ENCODE data around the gene THBD. TPM values are rescaled to one million over a fixed set of nuclear protein-coding genes. Genes with fewer than 3 reads are reported as not detected.

Gene THBD
- total RNA-seq, 1 experiment from 2014 or later, result 0.26 TPM

GRCh38 chr20:23003077-23003635 is 46.3 kb downstream of the THBD start:
- CTCF ChIA-PET, result no interaction called here
- ATAC-seq (no peak), DNase-seq (ENCODE audit: low read depth, low spot score) (no peak)
- no peaks in the 10 kb centered on the region for H3K27me3 ChIP-seq (ENCODE audit: control insufficient read depth, insufficient read depth, low read length)
- intact Hi-C loops (cut with micrococcal nuclease; ENCODE audit: unreplicated experiment) (no loop called here), in situ Hi-C loops (cut with HindIII; ENCODE audit: low pct_unique_long_range_greater_than_20kb, low sequenced_read_pairs) (no loop called here)
- no peak for TF ChIP-seq SIN3A (IDR thresholded peaks at IDR 0.05; ENCODE audit: borderline replicate concordance, insufficient read depth, low read depth, low read length)
- no peak for TF ChIP-seq CTCF (IDR thresholded peaks at IDR 0.05)
- no peak for TF ChIP-seq POLR2AphosphoS5 (IDR thresholded peaks at IDR 0.05; ENCODE audit: low read depth, low read length)
- H3K36me3 ChIP-seq (ENCODE audit: control insufficient read depth, insufficient read depth, low read length), result no peaks in the 10 kb centered on the region
- BruUV-seq (replicated peaks), result no TSS peak
- no peaks in the 10 kb centered on the region for H3K4me1 ChIP-seq (ENCODE audit: control insufficient read depth, insufficient read depth, low read length)
- POLR2A ChIA-PET, result no interaction called here
- H3K27ac ChIP-seq (ENCODE audit: low read length), result no peak overlapping the region
- H3K9me3 ChIP-seq (ENCODE audit: control insufficient read depth, insufficient read depth, low read depth, low read length), result no peaks in the 10 kb centered on the region
- H3K4me3 ChIP-seq (ENCODE audit: low read depth in 2 of 2, low read length in 2 of 2), result no peak overlapping the region

GRCh38 chr20:23002276-23002675 is 47.2 kb downstream of the THBD start:
- Histone ChIP-seq H3K4me3 (ENCODE audit: low read depth in 2 of 2, low read length in 2 of 2) (no peak overlapping the region), H3K4me1 (ENCODE audit: control insufficient read depth, insufficient read depth, low read length) (no peaks in the 10 kb centered on the region), H3K9me3 (ENCODE audit: control insufficient read depth, insufficient read depth, low read depth, low read length) (no peaks in the 10 kb centered on the region), H3K36me3 (ENCODE audit: control insufficient read depth, insufficient read depth, low read length) (no peaks in the 10 kb centered on the region), H3K27me3 (ENCODE audit: control insufficient read depth, insufficient read depth, low read length) (no peaks in the 10 kb centered on the region), H3K27ac (ENCODE audit: low read length) (no peak overlapping the region)
- DNase-seq (ENCODE audit: low read depth, low spot score) (no peak), ATAC-seq (no peak)
- ChIA-PET CTCF (no interaction called here), POLR2A (no interaction called here)
- intact Hi-C loops (cut with micrococcal nuclease; ENCODE audit: unreplicated experiment), result no loop called here
- TF ChIP-seq REST (IDR thresholded peaks at IDR 0.05; ENCODE audit: insufficient read depth in 1 of 2, low read depth in 2 of 2, low read length in 1 of 2), result no peak
- no peak for TF ChIP-seq POLR2AphosphoS5 (IDR thresholded peaks at IDR 0.05; ENCODE audit: low read depth, low read length)
- no peak for TF ChIP-seq SIN3A (IDR thresholded peaks at IDR 0.05; ENCODE audit: borderline replicate concordance, insufficient read depth, low read depth, low read length)
- TF ChIP-seq CTCF (IDR thresholded peaks at IDR 0.05), result no peak
- no peak for TF ChIP-seq TCF7L2 (IDR thresholded peaks at IDR 0.05; ENCODE audit: low read depth, low read length)
- no TSS peak for BruUV-seq (replicated peaks)
- in situ Hi-C loops (cut with HindIII; ENCODE audit: low pct_unique_long_range_greater_than_20kb, low sequenced_read_pairs), result no loop called here
